HCT116 (cell line): ENCODE data around the gene SEMA3E.

Experiments
- EGR1 ChIP-seq: IDR thresholded peaks from 2 replicates; pipeline ENCODE4 v1.6.1; 2012; ENCODE audit warnings: low read depth
- EZH2phosphoT487 ChIP-seq: fragments of 200-600 bp; IDR thresholded peaks from 2 replicates; pipeline ENCODE4 v1.6.1; 2018; ENCODE audit warnings: antibody characterized with exemption, borderline replicate concordance
- POLR2A ChIP-seq: IDR thresholded peaks from 2 replicates; pipeline ENCODE4 v1.7.0; 2011; ENCODE audit warnings: borderline replicate concordance; ENCODE audit not compliant: insufficient read depth, insufficient read length; ENCODE audit errors: extremely low read depth
- TCF7L2 ChIP-seq: IDR thresholded peaks from 2 replicates; pipeline ENCODE4 v1.7.0; 2011; ENCODE audit warnings: borderline replicate concordance, inconsistent platforms; ENCODE audit not compliant: insufficient read depth, insufficient read length; ENCODE audit errors: extremely low read depth
- ZFX ChIP-seq: fragments of 450-650 bp; IDR thresholded peaks from 2 replicates; pipeline ENCODE4 v1.6.1; 2017
- ZNF274 ChIP-seq: fragments of 200-500 bp; sonication (Bioruptor generic); IDR thresholded peaks from 2 replicates; pipeline ENCODE4 v1.6.1; 2014; ENCODE audit warnings: mild to moderate bottlenecking, low read depth, low read length, inconsistent platforms
- TF ChIP-seq, protein P1 (sequence below), 3 experiments: fragments of 200-600 bp in 1 of 3; sonication (generic) in 1 of 3; IDR thresholded peaks in 2 of 3; conservative IDR thresholded peaks in 1 of 3; 2 replicates each; pipeline ENCODE4 v1.5.1; 2012 to 2017; ENCODE audit warnings: low read depth in 2 of 3, low read length in 2 of 3, antibody characterized with exemption in 1 of 3, borderline replicate concordance in 1 of 3, control low read depth in 1 of 3, mild to moderate bottlenecking in 1 of 3, mixed read lengths in 1 of 3, mixed run types in 1 of 3, moderate library complexity in 1 of 3; ENCODE audit not compliant: insufficient read depth in 1 of 3
- TF ChIP-seq, protein P2 (sequence below): IDR thresholded peaks from 2 replicates; pipeline ENCODE4 v1.6.1; 2012

DNA sequence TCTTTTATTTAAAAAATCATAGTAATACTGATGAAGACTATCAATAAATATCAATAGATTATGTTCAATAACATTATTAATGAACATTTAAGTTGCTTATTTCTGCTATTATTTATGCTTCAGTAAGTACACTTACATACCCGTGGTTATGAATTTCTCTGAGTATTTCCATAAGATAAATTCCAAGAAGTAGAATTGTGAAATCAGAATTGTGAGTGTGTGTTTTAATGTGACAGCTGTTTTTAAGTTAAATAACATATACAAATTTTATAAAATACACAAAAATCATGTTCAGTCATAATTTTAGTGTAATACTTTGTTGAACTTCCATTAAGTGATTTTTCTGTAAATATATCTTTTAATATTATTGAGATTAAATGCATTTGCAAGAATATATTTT is 37.5 kb upstream of the SEMA3E start:
- TF ChIP-seq, protein P1, sequence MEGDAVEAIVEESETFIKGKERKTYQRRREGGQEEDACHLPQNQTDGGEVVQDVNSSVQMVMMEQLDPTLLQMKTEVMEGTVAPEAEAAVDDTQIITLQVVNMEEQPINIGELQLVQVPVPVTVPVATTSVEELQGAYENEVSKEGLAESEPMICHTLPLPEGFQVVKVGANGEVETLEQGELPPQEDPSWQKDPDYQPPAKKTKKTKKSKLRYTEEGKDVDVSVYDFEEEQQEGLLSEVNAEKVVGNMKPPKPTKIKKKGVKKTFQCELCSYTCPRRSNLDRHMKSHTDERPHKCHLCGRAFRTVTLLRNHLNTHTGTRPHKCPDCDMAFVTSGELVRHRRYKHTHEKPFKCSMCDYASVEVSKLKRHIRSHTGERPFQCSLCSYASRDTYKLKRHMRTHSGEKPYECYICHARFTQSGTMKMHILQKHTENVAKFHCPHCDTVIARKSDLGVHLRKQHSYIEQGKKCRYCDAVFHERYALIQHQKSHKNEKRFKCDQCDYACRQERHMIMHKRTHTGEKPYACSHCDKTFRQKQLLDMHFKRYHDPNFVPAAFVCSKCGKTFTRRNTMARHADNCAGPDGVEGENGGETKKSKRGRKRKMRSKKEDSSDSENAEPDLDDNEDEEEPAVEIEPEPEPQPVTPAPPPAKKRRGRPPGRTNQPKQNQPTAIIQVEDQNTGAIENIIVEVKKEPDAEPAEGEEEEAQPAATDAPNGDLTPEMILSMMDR (IDR thresholded peaks at IDR 0.05 in 2 of 3, conservative IDR thresholded peaks at IDR 0.05 in 1 of 3; ENCODE audit: borderline replicate concordance in 1 of 3, insufficient read depth in 1 of 3, low read depth in 2 of 3, low read length in 2 of 3), result no peak
- TF ChIP-seq POLR2A, result no peak
- no peak for TF ChIP-seq EZH2phosphoT487
- TF ChIP-seq, protein P2, sequence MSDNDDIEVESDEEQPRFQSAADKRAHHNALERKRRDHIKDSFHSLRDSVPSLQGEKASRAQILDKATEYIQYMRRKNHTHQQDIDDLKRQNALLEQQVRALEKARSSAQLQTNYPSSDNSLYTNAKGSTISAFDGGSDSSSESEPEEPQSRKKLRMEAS, result no peak
- no peak for TF ChIP-seq ZNF274
- TF ChIP-seq TCF7L2, result no peak
- TF ChIP-seq ZFX, result no peak
- no peak for TF ChIP-seq EGR1
